ENCODE results near the gene OSCP1.

DNA sequence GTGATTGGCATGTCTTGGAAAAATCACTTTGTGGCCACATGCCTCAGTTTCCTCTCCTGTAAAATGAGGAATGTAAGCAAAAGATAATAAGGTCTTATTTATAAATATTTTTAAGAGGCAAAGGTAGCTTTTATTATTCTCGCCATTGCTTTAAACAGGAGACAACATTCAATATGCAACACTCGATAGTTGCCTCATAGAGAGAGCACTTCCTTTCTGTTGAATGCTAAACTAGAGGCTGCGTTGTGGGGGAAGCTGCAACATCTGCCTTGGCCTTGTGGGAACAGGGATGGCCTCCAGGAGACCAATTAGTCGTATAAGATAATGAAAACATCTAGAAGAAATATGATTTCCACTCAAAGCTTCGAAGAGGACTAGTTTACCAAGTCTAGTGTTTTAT lies 3.5 kb downstream of the OSCP1 start:
- TF ChIP-seq, protein P1, sequence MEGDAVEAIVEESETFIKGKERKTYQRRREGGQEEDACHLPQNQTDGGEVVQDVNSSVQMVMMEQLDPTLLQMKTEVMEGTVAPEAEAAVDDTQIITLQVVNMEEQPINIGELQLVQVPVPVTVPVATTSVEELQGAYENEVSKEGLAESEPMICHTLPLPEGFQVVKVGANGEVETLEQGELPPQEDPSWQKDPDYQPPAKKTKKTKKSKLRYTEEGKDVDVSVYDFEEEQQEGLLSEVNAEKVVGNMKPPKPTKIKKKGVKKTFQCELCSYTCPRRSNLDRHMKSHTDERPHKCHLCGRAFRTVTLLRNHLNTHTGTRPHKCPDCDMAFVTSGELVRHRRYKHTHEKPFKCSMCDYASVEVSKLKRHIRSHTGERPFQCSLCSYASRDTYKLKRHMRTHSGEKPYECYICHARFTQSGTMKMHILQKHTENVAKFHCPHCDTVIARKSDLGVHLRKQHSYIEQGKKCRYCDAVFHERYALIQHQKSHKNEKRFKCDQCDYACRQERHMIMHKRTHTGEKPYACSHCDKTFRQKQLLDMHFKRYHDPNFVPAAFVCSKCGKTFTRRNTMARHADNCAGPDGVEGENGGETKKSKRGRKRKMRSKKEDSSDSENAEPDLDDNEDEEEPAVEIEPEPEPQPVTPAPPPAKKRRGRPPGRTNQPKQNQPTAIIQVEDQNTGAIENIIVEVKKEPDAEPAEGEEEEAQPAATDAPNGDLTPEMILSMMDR (IDR thresholded peaks at IDR 0.05): no peak
- TF ChIP-seq POLR2A (IDR thresholded peaks at IDR 0.05; ENCODE audit: low read depth) (no peak), POLR2AphosphoS5 (IDR thresholded peaks at IDR 0.05) (no peak), EP300 (IDR thresholded peaks at IDR 0.05) (no peak)

Measured in esophagus muscularis mucosa (tissue), 4 donors.